Fibroblast of skin of right quadriceps (primary cell): ENCODE results near the gene SERP1.

Experiments used
- DNase-seq: peaks from one replicate; pipeline ENCODE4 v3.0.0-alpha.2; 2013

Gene SERP1

DNA sequence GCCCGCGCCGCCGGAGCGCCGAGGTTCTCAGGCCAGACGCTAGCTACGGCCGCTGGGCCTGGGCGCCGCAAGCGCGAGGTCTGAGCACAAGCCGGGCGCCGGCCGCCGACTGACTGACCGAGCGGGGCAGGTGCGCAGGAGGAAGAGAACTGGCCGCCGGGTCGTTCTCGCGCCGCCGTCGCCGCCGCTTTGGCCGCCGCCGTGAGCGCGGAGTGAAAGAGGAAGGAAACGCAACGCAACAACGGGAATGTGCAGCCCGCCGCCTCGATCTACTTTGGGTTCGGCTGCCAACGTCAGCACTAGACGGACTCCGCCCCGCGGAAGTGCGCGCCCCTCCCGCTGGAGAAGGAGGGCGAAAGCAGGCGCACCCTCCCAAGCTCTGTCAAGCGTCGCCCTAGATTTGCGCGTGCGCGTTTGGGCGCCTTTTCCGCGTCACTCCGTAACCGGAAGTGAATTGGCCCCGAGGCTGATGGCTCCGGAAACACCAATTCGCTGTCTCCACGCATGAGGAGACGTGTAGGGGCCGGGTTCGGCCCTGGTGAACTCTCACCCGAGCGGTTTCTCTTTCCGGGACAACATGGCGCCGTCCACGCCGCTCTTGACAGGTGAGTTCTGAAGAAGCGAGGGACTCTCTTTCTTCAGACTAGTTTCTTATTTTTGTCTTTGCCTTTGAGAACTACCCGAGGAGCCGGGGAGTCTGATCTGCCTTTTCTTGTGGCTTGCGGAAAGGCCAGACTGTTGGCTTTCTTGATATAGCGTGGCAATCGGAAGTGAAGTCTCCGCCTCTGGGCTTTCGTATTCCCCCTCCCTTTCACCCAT, at the start of gene SERP1, which contains the start of gene EIF2A:
SERP1 (minus strand) TSS at position 271 of the 819 bp plus-strand sequence. CDS start 361 bp downstream, outside the sequence.
EIF2A (plus strand) TSS at position 562 of the 819 bp plus-strand sequence; CDS start at position 578, 16 bp downstream.
- DNase-seq = peak; percentile 99

DNA sequence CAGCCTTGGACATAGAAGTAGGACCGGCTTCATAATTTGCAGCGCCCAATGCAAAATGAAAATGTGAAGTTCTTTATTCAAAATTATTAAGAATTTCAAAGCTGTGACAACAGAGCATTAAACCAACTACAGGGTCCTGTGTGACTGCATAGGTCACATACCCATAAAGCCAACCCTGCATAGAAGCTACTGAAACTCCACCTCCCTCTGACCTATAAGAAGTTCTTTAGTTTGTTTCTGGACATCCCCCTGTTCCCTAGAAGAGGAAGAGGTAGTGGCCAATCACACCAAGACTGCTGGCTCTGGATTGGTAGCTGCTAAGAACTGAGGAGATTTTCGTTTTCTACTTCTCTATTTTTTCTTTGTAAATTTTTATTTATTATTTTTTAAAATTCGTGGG, 47.9 kb upstream of the SERP1 start:
- DNase-seq = no peak

DNA sequence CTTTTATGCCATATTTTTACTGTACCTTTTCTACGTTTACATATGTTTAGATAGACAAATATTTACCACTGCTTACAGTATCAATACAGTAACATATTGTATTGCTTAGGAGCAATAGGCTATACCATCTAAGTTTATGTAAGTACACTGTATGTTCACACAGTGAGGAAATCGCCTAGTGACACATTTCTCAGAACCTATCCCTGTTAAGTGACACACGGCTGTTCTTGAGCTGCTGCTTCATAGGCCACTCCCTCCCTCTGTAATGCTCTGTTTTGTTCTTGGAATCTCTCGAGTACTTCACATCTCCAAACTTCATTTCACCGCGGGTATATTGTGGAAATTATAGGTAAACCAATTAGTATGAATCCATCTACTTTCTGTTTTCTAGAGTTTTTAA, 43.5 kb upstream of the SERP1 start:
- no peak for DNase-seq

DNA sequence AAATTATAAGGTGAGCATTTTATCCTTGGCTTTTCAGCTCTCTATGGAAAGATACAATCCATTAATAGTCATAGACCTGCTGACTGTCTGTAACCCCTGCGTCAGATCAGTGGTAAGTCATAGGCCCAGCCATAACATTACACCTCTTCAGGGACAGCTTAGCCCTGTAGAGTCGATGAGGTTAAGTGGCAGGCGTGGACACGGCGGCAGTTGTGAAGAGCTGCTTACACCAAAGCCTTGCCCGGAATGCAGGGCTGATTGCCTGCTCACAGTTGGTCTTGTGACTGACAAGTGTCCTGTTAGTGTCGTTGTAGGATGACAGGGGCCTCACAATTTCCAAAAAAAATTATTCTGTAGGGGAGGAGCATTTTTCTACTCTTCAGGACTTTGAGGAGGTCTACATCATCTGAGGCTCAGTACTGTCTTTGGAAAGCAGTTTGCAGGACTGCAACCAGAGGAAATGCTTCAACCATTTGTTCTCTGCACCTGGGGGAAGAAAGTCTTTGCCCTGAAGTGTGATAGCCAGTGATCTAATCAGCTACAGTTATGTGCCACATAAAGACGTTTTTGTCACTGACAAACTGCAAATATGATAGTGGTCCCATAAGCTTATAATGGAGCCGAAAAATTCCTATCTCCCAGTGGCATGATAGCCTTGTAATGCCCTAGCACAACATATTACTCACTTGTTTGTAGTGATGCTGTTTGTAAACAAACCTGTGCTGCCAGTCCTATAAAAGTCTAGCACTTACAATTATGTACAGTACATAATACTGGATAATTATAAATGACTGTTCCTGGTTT, 41.9 kb upstream of the SERP1 start:
- DNase-seq = no peak

DNA sequence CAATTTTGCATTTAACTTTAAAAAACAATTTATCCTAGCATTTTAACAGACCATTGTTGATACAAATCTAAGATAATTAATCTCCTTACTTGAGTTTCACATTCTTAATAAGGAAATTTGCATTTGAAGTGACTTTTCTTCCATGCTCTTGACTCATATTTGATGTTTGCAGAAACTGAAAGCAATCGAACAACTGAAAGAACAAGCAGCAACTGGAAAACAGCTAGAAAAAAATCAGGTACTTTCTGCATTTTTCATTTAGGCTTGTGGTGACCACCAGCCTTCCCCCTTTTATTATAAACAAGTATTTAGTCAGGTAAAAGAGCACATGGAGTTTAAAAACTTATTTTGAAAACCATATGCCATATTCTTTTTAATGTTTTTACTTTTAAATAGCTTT, 36.7 kb upstream of the SERP1 start:
- DNase-seq = no peak

DNA sequence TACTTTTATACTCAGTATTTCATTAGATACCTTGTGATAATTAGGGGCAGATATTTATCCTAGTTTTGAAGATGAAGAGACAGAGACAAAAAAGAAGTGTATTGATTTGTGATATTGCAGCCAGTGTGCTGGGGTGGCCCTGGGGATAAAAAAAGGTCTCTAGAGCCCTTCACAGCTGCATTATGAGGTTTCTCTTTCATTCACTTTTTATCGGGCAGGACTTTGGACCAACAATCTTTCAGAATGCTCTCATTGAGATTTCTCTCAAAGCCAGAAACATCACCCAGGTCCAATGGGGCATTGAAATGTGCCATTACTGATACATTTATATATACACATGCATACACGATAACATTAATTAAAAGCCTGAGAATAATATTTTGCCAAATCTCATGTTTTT, 36.3 kb upstream of the SERP1 start:
- no peak for DNase-seq

DNA sequence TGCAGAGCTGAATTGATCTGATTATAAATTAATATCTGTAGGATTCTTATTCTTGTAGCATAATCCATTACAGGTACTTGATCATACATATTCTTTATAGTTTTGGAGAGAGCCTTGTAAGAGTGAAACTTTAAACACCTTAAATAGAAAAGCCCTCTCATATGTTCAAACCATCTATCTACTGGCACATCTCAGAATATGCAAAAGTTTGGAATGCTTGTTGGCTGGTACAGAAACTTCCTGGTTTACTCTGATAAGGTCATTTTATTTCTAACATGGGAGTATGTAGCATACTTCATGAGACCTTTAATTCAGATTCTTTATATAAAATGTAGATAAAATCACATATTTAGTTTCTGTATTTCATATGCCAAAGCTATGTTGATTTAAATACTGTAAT, 34.9 kb upstream of the SERP1 start:
- DNase-seq = no peak

DNA sequence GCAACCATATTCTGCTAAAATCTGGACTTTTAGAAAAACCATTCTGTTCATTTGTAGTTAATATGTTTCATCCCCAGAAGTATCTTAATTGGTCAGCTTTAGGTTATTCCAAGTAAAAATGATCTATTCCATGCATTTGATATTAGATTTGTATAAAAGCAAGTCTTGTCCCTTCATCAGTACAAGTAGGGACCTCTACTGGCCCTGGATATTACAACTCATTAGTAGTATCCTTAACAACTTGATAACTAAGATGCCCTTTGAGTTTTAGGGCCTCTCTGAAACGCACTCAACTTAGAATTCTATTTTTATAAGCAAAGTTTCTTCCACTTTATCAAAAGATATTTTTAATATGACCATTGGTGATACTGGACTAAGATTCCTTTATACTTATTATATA, 31.6 kb upstream of the SERP1 start:
- DNase-seq = no peak

DNA sequence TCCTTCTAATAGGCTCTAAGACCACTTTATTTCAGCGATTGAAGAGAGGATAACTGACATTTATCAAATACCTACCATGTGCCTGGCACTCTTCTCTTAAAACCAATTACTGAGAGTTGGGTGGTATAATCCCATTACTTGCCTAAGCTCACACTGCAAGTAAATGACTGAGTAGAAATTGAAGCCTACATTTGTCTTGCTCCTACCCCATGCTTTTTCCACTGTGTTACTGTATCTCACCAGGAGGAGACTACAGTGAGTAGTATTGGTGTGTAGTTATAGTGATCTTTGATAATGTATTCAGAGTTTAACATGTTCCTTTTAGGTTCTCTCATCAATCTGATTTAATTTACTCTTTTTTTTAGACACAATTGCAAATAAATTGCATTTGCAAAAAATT, 21.0 kb upstream of the SERP1 start:
- no peak for DNase-seq

DNA sequence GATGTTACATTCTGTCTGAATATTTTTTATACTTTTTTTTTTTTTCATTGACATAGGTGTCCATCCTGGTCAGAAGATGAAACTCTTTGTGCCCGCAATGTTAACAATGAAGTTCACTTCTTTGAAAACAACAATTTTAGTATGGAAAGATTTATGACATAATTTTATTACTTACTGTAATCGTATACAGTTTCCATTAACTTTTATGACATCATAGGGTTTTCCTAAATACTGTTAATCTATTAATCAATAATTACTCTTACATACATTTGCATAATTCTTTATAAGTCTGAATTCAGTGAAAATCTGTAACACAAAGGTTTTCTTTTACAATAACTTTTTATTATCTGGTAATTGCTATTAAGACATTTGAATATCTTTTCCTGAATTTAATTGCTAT, 17.9 kb upstream of the SERP1 start:
- no peak for DNase-seq

DNA sequence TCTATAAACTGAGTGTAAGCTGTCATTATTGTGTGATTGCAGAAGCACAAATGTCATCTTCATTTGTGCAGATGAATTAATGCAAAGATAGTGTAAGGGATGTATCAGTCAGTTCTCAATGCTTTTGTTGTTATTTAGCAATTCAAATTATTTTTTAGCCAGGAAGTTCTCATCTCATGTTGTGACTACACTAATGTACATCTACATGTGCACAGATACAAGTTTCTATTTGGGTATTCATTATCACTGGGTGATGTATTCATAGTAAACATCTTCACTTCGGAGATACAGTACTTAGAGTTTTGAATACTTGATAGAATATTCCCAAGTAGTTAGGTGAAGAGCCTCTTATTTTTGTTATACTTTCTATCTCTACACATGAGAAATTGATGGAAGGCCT, 11.4 kb upstream of the SERP1 start:
- DNase-seq = no peak

DNA sequence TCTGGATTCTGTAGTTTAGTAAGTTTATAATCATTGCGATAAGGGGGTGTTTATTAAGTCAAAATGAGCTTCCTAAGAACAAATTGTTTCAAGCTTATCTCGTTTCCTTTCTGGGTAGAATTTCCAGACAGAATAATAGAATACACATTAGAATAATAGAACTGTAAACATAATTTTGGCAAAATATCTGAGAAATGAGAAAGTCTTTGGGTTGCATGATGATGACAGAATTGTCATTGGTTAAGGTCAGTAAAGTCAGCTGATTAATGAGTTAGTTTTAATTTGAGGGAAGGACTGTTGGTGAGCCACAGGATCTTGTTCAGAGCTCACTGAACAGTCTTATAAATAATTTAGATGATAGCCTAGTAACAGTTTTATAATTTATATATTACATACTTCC, 10.5 kb upstream of the SERP1 start:
- DNase-seq = no peak

DNA sequence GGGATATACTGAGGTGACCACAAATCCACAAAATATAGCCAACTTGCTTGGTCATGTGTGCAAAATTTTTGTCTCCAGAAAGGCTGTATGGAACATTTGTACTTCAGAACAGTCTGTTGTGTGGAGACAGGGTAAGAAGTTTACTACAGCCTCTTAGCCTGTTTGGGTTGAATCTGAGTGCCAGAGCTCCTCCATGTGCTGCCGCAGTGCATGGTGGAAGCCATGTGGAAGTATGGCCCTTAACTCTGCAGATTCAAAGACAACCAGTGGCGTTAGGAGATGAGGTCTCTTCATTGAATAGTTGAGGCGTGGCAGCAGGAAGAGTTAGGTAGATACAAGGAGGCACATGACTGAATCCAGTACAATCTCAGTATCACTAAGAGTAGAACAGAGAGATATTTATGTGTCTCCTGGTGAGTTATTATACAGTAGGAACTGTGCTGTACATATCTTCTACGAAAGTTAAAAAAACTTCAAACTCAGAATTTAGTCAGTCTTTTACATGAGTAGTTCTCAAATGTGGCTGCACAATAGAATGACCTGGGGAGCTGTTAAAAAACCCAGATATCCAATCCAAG, 9.7 kb upstream of the SERP1 start:
- DNase-seq = no peak

DNA sequence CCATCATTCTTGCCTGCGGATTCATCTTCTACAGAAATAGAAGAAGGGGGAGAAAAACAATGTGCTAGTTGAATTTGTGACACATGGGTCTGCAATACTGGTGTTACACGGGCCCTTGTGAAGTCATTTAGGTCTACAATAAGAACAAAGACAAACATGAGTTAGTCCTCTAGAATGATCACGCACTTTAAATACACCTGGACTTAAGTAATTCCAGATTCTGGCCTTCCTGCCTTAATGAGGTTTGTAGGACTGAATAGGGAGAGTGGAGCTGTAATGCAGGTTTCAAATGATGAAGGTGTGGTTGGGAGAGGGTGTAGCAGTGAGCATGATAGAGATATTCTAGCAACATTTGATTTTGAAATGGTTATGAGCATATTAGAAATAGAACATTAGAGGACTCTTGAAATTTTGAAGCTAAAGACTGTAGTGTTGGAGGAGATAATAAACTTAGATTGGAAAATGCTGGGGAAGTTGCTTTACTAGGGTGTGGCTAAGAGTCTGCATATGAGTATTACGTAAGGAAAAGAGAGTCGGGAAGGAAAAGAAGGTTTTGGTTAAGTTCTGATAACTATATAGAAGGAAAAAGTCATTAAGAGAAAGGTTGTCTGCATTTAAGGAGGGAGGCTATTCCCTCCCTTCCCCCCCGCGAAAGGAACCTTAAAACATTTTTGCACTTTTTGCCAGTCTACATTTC, 897 bp upstream of the SERP1 start:
- no peak for DNase-seq

DNA sequence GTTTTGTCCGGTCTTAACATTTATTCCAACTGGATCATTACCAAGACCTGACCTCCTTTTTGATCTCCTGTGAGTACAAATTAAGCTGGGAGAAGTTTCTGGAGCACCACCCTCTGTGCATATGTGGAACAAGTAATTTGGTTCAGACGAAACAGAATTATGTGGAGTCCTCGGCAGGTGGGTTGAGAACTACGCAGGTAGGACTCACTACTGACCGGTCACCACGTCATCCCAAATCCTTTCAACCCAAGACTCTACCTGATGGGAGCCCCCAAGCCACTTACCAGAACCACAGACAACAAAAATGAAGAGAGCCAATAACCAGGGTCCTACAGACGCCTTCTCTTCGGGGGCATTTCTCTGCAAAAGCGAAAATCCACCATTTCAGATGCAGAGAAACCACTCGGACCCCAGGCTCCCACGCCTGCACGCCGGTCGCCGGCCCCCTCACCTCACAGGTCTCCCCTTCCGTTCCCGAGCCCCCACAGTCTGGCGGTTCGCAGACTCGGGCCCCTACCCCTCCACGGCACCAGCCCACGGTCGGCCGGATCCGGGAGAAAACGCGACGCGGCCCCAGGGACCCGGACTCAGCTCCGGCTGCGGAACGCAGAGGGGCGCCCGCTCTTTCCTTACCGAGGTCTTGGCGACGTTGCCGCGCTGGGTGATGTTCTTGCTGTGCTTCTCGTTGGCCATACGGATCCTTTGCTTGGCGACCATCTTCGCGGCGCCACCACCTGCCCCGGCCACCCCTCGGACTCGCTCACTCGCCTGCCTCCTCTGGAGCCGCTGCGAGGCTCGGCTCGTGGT, 674 bp downstream of the SERP1 start:
- DNase-seq = no peak

DNA sequence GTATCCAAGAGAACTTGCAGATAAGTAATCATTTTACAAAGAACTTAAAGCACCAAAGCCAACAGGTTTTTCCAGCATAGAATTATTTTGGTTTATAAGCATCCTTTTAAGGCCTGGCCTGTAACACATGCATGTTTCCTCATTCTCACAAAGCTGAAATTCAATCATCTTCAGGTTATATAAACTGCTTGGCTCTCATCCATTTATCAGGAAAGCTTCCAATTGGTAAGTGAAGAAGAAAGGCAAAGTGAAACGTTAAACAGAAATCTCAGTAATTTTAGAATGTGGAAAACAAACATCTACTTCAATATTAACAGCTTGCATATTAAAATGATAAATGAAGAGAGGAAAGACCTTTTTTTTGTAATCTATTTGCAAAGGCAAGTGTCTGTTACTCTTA, 1.6 kb downstream of the SERP1 start:
- DNase-seq = no peak

DNA sequence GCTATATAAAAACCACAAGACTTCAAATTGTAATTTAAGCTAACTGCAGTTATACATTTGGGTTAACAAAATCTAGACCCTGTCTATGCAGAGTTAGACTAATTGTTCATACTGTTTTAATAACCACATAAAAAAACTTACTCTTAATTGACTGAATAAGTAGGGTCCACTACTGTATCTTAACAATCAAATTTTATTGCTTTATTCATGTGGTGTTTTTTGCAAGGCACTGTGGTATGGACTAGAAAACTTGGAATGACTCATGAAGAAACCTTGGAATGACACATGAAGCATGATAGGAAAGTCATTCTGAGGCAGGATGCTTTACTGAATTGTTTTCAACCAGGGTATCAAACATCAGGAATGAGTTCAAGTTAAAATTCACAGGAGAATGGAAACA, 2.3 kb downstream of the SERP1 start:
- DNase-seq = peak; percentile 79

DNA sequence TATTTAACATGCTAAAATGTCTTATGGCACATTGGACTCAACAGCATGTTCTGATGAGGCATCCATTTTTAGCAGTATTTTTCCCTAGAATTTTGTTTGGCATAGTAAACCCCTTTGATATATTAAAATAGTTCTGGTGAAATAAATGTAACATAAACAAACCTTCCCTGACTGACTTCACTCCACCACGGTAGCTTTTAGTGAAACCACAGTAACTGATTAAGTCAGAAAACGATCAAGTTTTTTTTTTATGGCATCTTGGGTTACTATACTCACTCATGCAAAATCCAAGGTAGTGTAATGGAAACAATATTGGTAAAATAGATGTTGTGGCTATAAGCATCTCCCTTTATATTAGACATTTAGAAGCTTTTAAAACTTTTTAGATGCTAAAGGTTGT, 2.8 kb downstream of the SERP1 start:
- no peak for DNase-seq

DNA sequence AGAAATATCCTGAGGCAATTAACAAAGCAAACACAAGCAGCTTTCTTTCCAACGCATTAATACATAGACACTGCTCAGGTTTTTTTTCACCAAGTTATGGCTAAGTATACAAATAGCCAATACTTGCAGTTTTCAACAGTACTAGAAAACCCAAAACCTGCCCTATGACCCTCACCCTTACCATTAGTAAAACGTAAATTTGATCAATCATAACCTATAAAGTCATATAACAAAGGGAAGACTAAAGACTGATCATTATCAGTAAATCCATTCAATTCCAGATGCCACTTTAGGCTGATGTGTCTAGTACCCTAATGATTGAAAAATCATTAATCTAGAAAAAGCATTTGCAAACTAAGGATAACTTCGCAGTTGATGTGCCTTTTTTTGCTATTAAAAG, 3.2 kb downstream of the SERP1 start:
- no peak for DNase-seq

DNA sequence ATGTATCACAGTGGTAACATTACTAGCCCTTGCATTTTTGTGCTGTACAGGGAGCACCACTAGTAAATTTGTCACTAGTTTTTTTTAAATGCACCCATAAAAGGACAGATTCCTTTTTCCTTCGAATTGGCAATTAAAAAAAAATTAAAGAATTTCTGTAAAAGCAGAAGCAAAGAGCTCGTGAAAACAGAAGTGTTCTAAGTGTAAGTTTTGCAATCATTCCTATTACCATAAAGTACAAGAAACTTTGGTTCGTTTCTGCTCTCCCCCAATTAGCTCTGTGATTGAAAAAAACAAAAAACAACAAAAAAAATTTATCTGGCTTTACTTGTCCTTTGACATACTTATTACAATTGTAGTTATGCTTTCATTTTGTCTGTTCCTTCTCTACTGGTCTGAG, 5.3 kb downstream of the SERP1 start:
- no peak for DNase-seq

DNA sequence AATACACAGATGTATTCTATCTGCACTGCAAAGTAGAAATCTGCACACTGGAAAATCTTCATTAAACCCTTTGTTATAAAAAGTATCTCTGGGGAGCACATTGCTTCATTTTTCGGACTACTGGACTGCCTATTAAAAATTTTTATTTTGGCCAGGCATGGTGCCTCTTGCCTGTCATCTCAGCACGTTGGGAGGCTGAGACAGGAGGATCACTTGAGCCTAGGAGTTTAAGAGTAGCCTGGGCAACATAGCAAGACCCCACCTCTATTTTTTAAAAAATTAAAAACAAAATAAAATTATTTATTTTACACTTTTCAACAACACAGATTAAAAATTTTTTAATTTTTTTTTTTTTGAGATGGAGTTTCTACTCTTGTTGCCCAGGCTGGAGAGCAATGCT, 6.0 kb downstream of the SERP1 start:
- no peak for DNase-seq
